HepG2 (cell line): ENCODE data around the gene AK3. TPM values are rescaled to one million over a fixed set of nuclear protein-coding genes. Genes with fewer than 3 reads are reported as not detected.
A peak's percentile ranks its signal among the peaks of the same experiment; 100 is the strongest.

ENCODE experiments used
- ARHGAP35 ChIP-seq: sonication (generic); formaldehyde crosslinking; IDR thresholded peaks from 2 replicates; pipeline ENCODE4 v1.9.0; 2022; ENCODE audit warnings: mild to moderate bottlenecking, inconsistent platforms, moderate library complexity, missing genetic modification reagents, borderline replicate concordance
- FOXA3 ChIP-seq: IDR thresholded peaks from 2 replicates; pipeline ENCODE4 v1.6.1; 2016; ENCODE audit warnings: missing genetic modification reagents, missing compliant biosample characterization
- HOXA5 ChIP-seq: sonication (generic); formaldehyde crosslinking; IDR thresholded peaks from 2 replicates; pipeline ENCODE4 v1.4.0; 2020; ENCODE audit warnings: missing genetic modification reagents
- KDM5B ChIP-seq: sonication (generic); formaldehyde crosslinking; IDR thresholded peaks from 2 replicates; pipeline ENCODE4 v1.4.0; 2020; ENCODE audit warnings: missing genetic modification reagents, mild to moderate bottlenecking, borderline replicate concordance
- MBD4 ChIP-seq: IDR thresholded peaks from 2 replicates; pipeline ENCODE4 v1.6.1; 2012; ENCODE audit warnings: low read length, inconsistent platforms, borderline replicate concordance
- NFE2L2 ChIP-seq: fragments of 150-350 bp; IDR thresholded peaks from 2 replicates; pipeline ENCODE4 v1.6.1; 2014; ENCODE audit warnings: low read length
- PHB2 ChIP-seq: fragments of 450-650 bp; IDR thresholded peaks from 2 replicates; pipeline ENCODE4 v1.6.1; 2018; ENCODE audit not compliant: partially characterized antibody
- POLR2A ChIP-seq, 2 experiments: IDR thresholded peaks; 2 replicates each; pipeline ENCODE4 v1.6.1; 2011; ENCODE audit warnings: low read depth in 2 of 2, low read length in 2 of 2, mild to moderate bottlenecking in 1 of 2, moderate library complexity in 1 of 2; ENCODE audit not compliant: insufficient read depth in 1 of 2
- REPIN1 ChIP-seq: sonication (generic); formaldehyde crosslinking; IDR thresholded peaks from 2 replicates; pipeline ENCODE4 v1.8.0; 2022; ENCODE audit warnings: missing genetic modification reagents, low read depth, mild to moderate bottlenecking, borderline replicate concordance
- SNAPC2 ChIP-seq: sonication (generic); formaldehyde crosslinking; IDR thresholded peaks from 2 replicates; pipeline ENCODE4 v1.8.1; 2022; ENCODE audit warnings: mild to moderate bottlenecking, missing genetic modification reagents
- TBX2 ChIP-seq: sonication (generic); formaldehyde crosslinking; IDR thresholded peaks from 2 replicates; pipeline ENCODE4 v1.5.0; 2020; ENCODE audit warnings: missing genetic modification reagents, mild to moderate bottlenecking, borderline replicate concordance
- TOPORS ChIP-seq: sonication (generic); formaldehyde crosslinking; IDR thresholded peaks from 2 replicates; pipeline ENCODE4 v1.8.0; 2023; ENCODE audit warnings: mild to moderate bottlenecking, missing genetic modification reagents
- ZBTB21 ChIP-seq: sonication (generic); formaldehyde crosslinking; IDR thresholded peaks from 2 replicates; pipeline ENCODE4 v1.4.0; 2020; ENCODE audit warnings: missing genetic modification reagents
- ZNF207 ChIP-seq: fragments of 450-650 bp; IDR thresholded peaks from 2 replicates; pipeline ENCODE4 v1.6.1; 2016; ENCODE audit warnings: antibody characterized with exemption, borderline replicate concordance
- ZNF446 ChIP-seq: sonication (generic); formaldehyde crosslinking; IDR thresholded peaks from 2 replicates; pipeline ENCODE4 v1.5.0; 2020; ENCODE audit warnings: mild to moderate bottlenecking, missing genetic modification reagents
- ZNF672 ChIP-seq: sonication (generic); formaldehyde crosslinking; IDR thresholded peaks from 2 replicates; pipeline ENCODE4 v1.8.1; 2022; ENCODE audit warnings: missing genetic modification reagents
- ZNF709 ChIP-seq: sonication (generic); formaldehyde crosslinking; IDR thresholded peaks from 2 replicates; pipeline ENCODE4 v1.5.0; 2020; ENCODE audit warnings: mild to moderate bottlenecking, missing genetic modification reagents
- ZNF777 ChIP-seq: sonication (generic); formaldehyde crosslinking; IDR thresholded peaks from 2 replicates; pipeline ENCODE4 v1.4.0; 2020; ENCODE audit warnings: missing genetic modification reagents
- polyA plus RNA-seq, 8 experiments: library from polyadenylated mRNA; depleted of rRNA in 3 of 8; stranded (reverse) in 7 of 8; unstranded in 1 of 8; fragments of >200 nt; fragmentation: Illumina TruSeq in 4 of 8; extraction: Trizol in 4 of 8; gene quantifications; 2 replicates each; pipeline versions ENCODE4 v1.2.1 to v1.2.3, GENCODE V29; 2011 to 2016; ENCODE audit warnings: low read depth in 4 of 8, missing spikeins in 1 of 8, mixed read lengths in 1 of 8; ENCODE audit not compliant: insufficient read depth in 1 of 8
- total RNA-seq, 5 experiments: library from RNA; depleted of rRNA; stranded (reverse); fragments of >200 nt; fragmentation: Illumina TruSeq; extraction: Trizol; gene quantifications; 2 replicates each; pipeline ENCODE4 v1.2.3, GENCODE V29; 2016; ENCODE audit warnings: low read depth in 1 of 5
- TF ChIP-seq, protein P1 (sequence below): sonication (generic); formaldehyde crosslinking; IDR thresholded peaks from 2 replicates; pipeline ENCODE4 v1.4.0; 2020; ENCODE audit warnings: missing genetic modification reagents, low read depth, mild to moderate bottlenecking, borderline replicate concordance
- TF ChIP-seq, protein P2 (sequence below): sonication (generic); formaldehyde crosslinking; IDR thresholded peaks from 2 replicates; pipeline ENCODE4 v1.9.0; 2022; ENCODE audit warnings: low read depth, missing genetic modification reagents
- TF ChIP-seq, protein P3 (sequence below): sonication (generic); formaldehyde crosslinking; conservative IDR thresholded peaks from 2 replicates; pipeline ENCODE4 v1.8.0; 2022; ENCODE audit warnings: missing genetic modification reagents
- TF ChIP-seq, protein P4 (sequence below): sonication (generic); formaldehyde crosslinking; IDR thresholded peaks from 2 replicates; pipeline ENCODE4 v1.5.0; 2020; ENCODE audit warnings: mild to moderate bottlenecking, missing genetic modification reagents, borderline replicate concordance

The AK3 gene
- total and polyA plus RNA-seq, 2 of the 13 experiments (the other 11 are each of a cell fraction or from before 2014, with no cell fraction given): 76.8 to 109 TPM

DNA sequence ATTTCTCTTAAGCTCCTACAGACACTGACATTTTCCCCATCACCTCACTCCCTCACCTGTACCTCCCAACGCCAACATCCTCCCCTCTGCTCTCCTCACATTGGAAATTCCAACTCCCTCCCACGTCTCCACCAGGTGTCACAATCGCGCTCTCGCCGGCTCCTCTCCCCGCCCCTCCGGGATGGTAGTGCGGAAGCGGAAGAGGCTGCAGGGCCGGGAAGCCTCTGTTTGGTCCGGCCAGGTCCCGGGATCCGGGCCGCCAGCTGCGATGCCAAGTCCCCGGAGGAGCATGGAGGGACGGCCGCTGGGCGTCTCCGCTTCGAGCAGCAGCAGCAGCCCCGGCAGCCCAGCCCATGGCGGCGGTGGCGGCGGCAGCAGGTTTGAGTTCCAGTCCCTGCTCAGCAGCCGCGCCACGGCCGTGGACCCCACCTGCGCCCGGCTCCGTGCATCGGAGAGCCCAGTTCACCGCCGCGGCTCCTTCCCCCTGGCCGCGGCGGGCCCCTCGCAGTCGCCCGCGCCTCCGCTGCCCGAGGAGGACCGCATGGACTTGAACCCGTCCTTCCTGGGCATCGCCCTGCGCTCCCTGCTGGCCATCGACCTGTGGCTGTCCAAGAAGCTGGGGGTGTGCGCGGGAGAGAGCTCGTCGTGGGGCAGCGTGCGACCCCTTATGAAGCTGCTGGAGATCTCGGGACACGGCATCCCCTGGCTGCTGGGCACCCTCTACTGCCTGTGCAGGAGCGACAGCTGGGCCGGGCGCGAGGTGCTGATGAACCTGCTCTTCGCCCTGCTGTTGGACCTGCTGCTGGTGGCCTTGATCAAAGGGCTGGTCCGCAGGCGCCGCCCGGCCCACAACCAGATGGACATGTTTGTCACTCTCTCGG, 78.7 kb downstream of the AK3 start, which contains the start of gene PLPP6 (continued):
- TF ChIP-seq, protein P1, sequence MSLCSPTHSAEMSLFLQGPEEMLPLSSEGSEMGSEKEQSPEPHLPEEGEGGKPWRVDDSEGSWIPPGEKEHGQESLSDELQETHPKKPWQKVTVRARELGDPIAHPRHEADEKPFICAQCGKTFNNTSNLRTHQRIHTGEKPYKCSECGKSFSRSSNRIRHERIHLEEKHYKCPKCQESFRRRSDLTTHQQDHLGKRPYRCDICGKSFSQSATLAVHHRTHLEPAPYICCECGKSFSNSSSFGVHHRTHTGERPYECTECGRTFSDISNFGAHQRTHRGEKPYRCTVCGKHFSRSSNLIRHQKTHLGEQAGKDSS (CRISPR knock-in tag): no peak; the same call in 1 of the 2 replicates
- TF ChIP-seq HOXA5 (peak; percentile 82; the same call in 1 of the 2 replicates), ZNF709 (CRISPR knock-in tag) (peak; percentile 40; the same call in 1 of the 2 replicates), ZBTB21 (CRISPR knock-in tag) (no peak), MBD4 (no peak), TBX2 (peak; percentile 80), ZNF207 (no peak), NFE2L2 (no peak), KDM5B (CRISPR knock-in tag) (peak; percentile 82; the same call in 1 of the 2 replicates), SNAPC2 (CRISPR knock-in tag) (0 out of 2 replicates have a peak, but pooled peaks have one; percentile 24), POLR2A (IDR thresholded peaks at IDR 0.05; ENCODE audit: insufficient read depth in 1 of 2, low read depth in 2 of 2, low read length in 2 of 2) (peak; percentile 73 to 76), TOPORS (0 out of 2 replicates have a peak, but pooled peaks have one; percentile 40), REPIN1 (peak; percentile 94), FOXA3 (CRISPR knock-in tag) (peak; percentile 55), ZNF777 (CRISPR knock-in tag) (peak; percentile 67), ZNF446 (peak; percentile 89; the same call in 1 of the 2 replicates), PHB2 (no peak), ZNF672 (CRISPR knock-in tag) (peak; percentile 25; the same call in 1 of the 2 replicates), ARHGAP35 (CRISPR knock-in tag) (peak; percentile 52)
- TF ChIP-seq, protein P2, sequence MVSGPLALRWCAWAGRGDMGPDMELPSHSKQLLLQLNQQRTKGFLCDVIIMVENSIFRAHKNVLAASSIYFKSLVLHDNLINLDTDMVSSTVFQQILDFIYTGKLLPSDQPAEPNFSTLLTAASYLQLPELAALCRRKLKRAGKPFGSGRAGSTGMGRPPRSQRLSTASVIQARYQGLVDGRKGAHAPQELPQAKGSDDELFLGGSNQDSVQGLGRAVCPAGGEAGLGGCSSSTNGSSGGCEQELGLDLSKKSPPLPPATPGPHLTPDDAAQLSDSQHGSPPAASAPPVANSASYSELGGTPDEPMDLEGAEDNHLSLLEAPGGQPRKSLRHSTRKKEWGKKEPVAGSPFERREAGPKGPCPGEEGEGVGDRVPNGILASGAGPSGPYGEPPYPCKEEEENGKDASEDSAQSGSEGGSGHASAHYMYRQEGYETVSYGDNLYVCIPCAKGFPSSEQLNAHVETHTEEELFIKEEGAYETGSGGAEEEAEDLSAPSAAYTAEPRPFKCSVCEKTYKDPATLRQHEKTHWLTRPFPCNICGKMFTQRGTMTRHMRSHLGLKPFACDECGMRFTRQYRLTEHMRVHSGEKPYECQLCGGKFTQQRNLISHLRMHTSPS (CRISPR knock-in tag): peak; percentile 30; the same call in 1 of the 2 replicates
- TF ChIP-seq, protein P3, sequence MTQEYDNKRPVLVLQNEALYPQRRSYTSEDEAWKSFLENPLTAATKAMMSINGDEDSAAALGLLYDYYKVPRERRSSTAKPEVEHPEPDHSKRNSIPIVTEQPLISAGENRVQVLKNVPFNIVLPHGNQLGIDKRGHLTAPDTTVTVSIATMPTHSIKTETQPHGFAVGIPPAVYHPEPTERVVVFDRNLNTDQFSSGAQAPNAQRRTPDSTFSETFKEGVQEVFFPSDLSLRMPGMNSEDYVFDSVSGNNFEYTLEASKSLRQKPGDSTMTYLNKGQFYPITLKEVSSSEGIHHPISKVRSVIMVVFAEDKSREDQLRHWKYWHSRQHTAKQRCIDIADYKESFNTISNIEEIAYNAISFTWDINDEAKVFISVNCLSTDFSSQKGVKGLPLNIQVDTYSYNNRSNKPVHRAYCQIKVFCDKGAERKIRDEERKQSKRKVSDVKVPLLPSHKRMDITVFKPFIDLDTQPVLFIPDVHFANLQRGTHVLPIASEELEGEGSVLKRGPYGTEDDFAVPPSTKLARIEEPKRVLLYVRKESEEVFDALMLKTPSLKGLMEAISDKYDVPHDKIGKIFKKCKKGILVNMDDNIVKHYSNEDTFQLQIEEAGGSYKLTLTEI: no peak
- TF ChIP-seq, protein P4, sequence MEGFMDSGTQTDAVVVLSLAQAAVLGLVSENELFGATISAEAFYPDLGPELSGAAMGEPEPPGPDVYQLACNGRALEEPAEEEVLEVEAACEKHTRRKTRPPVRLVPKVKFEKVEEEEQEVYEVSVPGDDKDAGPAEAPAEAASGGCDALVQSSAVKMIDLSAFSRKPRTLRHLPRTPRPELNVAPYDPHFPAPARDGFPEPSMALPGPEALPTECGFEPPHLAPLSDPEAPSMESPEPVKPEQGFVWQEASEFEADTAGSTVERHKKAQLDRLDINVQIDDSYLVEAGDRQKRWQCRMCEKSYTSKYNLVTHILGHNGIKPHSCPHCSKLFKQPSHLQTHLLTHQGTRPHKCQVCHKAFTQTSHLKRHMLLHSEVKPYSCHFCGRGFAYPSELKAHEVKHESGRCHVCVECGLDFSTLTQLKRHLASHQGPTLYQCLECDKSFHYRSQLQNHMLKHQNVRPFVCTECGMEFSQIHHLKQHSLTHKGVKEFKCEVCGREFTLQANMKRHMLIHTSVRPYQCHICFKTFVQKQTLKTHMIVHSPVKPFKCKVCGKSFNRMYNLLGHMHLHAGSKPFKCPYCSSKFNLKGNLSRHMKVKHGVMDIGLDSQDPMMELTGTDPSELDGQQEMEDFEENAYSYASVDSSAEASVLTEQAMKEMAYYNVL (CRISPR knock-in tag): peak; percentile 69; the same call in 1 of the 2 replicates
